HT-29 (cell line): ENCODE data around the gene PTPN9. TPM values are rescaled to one million over a fixed set of nuclear protein-coding genes. Genes with fewer than 3 reads are reported as not detected.
A peak's percentile ranks its signal among the peaks of the same experiment; 100 is the strongest.
"Not testable (repeated sequence)": the region's sequence is repeated elsewhere in the genome, so short reads cannot be mapped to it uniquely, and the experiment has no call there.

Experiments used
- DNase-seq: peaks from one replicate; pipeline ENCODE4 v3.0.0-alpha.2; 2015; ENCODE audit warnings: low spot score
- total RNA-seq: library from RNA; depleted of rRNA; stranded (reverse); fragments of >200 nt; shearing (Covaris generic); gene quantifications from 2 replicates; pipeline ENCODE4 v1.2.3, GENCODE V29; 2014

Gene PTPN9
- total RNA-seq, 1 experiment from 2014 or later: 28.2 TPM

DNA sequence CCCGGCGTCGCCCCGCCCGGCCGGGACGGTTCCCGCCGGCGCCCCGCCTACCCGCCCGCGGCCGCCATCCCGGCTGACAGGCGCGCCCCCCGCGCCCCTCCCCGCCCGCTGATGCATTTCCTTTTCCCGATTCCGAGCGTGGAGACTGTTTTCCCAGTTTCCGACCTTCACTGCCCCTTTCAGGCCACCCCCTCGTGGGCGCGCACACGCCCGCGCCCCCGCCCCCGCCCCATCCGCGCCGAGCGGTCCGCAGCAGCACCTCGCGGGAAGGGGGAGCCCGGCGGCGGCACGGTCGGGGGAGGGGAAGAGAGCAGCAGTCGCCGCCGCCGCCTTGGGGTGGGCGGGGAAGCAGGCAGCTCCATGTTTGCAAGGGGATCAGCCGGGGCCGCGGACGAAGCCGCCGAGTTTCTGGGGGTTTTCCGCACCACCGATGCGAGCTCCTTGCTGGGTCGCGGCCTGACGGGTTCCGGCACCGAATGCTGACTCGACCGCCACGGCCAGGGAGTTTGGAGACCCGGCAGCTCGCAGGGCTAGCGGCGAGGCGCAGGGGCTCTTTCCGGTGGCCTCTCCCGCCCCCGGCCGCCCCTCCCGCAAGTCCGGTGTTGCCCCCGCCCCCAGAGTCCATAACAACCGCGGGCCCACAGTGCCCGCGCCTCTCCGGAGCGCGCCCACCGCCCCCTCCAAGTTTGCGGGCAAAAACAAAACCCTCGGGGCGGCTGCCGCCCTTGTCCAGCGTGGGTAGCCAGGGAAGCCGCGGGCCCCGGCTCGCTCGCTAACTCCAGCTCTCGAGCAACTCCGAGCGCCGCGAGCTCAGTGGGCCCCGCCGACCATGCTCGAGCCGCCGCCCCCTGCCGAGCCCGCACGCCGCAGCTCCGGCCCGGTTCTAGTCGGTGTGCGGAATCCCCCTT lies 124.4 kb downstream of the PTPN9 start:
- peak; percentile 69 for DNase-seq

DNA sequence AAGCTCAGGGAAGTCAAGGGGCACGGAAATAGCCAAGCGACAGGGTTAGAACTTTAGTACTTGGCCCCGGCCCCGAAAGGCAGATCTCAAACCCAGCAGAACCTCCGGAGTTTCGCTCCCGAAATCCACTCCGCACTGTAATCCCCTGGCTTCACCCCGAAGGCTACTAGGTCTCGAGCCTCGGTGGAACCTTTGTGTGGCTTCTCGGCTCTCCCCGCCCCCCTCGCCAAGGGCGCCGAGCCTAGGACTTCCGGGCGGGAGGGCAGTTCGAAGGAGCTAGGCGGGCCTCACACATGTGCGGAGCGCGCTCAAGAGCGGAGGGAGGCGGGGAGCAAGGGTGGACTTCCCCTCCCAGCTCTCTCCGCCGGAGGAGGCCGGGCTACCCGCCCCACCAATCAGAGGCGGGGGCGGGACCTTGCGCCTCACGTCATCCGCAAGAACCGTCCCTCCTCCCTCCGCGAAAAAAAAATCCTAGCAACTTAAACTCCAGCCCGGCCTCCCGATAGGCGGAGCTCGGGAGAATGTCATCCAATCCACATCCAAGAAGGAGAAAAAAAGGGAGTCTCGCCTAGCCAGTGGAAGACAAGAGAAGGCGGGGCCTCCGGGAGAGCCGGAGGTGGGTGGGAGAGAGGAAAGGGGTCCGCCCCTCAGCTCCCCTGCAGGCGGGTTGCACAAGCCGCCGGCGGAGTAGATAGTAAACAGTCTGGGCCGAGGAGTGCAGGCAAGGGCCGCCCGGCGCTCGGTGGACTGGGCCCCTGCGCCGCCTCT lies 125.2 kb downstream of the PTPN9 start:
- DNase-seq: peak; percentile 99

DNA sequence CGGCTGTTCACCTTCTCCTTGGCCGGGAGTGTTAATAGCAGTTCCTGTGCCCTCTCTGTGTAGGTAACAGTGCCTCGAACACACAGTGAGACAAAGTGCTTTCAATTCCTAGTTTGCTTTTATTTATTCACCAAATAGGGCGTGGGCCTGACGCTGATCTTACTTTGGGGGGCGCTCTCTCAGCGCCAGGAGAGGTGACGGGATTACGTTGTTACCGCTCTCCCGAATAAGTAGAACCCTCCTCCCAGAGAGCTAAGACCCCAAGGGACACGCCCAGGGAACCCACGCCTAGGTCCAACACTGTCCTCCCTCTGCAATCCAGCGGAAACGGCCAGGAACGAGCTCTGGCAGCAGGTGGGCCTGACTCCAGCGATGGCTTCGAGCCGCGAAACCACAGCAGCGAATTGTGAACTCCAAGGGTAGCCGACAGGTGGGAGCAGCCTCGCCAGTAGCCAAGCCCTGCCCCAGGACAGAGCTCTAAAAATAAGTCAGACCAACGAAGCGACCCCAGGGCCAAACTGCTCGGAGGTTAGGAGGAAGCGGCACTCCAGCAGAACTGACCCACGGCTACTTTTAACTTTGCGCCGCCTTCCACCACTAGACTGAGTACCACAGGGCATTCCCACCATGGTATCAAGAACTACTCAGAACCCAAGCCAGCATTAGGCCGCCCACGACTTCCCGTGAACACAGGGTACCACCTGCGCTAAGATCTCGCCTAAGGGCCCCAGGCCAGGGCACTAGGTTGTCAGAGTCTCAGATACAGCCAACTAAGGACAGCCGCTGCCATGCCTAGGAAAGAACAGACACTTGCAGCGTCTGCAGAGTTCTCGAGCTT lies 126.0 kb downstream of the PTPN9 start:
- peak; percentile 71 for DNase-seq

DNA sequence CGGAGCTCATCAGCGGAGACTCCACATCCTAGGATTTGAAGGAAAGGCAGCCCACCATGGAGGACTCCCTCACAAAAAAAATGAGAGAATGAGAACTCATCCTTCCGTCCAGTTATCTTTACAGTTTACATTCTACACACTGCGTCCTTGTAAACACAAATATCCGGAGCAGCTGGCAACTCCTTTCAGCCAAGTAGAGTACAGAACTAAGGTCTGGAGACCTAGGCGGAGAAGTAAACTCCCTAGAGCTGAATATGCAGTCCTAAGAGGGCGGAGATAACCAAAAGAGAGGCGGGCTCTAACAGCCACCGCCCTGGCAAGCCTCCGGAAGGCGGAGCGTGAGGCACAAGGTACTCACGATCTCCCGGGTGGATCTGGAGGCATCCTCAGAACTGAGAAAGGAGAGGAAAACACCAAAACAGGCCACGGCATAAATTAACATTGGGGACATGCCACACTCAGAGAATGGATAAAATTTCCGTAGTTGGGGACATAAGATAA lies 126.7 kb downstream of the PTPN9 start:
- peak; percentile 93 for DNase-seq

DNA sequence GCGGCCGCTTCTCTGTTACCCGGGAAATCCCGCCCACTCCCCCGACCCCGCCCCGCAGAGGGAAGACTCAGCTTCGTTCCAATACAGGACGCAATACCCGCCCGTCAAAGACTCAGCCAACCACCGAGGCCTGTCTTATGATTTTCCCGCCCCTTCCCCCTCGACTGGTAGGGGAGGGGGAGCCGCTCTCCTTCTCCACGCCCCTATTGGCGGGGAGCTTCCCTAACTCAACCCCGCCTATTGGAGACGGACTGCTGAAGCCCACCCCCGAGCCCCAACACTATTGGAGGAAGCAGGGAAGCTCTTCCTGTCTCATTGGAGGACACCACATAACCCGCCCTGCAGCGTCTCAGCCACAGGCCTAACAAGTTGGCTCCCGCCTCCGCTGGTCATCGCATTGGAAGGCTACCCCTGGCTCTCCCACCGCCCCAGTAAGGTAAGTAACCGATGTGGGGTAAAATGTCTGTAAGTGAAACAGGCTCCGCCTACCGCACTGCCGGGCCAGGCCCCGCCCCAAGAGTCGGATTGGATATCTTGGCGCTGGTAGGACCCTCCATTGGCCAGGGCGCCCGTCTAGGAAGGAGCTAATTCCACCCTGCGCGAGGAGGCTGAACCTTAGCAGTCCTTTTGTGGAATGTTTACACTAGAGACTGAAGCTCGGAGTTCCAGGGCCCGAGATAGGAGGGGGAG lies 127.3 kb downstream of the PTPN9 start, which contains the start of gene SIN3A:
Gene SIN3A, minus strand, starts transcription at position 17 of the 690 bp plus-strand sequence. CDS start 21,315 bp downstream, outside the sequence.
- DNase-seq: peak; percentile 100

DNA sequence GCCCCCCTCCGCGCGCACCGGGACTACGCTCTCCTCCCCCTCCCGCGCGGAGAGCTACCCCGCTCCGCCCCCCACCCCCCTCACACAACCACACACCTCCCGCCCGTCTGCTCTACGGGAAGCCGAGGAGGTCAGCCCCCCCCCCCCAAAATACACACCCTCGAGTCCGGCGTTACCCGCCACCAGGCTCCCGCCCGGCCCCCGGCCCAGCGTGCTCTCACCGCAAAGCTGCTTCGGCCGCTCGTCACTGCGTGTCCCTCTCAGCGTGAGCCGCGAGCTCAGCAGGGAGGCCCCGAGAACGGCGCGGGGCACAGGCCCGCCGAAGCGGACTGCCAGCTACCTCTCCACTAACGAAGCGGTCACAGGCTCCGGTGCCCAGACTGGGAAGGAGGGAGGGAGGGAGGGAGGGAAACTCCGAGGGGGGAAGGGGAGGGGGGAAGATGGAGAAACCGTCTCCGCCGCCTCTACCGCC lies 127.9 kb downstream of the PTPN9 start:
- no peak for DNase-seq

DNA sequence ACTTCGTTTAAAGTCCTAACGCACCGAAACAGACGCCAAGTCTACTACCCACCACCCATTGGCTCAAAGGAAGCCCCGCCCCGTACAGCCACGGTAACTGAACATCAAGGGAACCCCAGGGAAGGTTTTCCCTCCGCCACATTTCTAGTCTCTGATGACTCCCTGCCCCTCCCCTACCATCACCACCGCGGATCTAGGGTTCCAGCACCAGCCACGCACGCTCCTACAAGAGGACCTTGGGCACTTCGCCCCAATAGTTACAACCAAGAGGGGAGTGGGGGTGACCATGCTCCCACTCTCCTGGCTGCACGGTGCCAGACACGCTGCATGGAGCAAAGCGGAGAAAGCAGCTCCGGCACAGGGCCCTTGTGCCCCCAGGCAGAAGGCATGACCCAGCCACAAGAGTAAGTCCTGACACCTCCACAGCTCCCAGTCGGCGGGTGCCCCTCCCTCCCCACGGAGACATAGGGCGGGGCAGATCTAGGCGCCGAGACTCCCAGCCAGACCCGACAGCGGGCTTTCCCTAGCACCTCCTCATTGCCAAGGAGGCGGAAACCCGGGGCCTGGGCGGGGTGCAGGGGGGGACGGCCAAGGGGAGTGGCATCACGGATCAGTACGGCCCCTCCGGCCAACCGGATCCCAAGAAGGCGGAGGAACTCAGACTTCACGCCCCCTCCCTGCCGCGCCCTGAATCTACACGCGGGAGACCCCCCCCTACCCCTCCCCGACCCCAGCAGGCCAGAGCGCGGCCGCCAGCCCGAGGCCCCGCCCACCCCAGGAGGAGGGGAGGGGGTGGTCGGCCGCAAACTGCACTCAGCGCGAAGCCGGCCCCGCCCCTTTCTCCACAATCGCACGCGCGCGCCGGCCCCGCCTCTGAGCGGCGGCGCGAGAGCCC lies 128.6 kb downstream of the PTPN9 start:
- peak; percentile 98 for DNase-seq

DNA sequence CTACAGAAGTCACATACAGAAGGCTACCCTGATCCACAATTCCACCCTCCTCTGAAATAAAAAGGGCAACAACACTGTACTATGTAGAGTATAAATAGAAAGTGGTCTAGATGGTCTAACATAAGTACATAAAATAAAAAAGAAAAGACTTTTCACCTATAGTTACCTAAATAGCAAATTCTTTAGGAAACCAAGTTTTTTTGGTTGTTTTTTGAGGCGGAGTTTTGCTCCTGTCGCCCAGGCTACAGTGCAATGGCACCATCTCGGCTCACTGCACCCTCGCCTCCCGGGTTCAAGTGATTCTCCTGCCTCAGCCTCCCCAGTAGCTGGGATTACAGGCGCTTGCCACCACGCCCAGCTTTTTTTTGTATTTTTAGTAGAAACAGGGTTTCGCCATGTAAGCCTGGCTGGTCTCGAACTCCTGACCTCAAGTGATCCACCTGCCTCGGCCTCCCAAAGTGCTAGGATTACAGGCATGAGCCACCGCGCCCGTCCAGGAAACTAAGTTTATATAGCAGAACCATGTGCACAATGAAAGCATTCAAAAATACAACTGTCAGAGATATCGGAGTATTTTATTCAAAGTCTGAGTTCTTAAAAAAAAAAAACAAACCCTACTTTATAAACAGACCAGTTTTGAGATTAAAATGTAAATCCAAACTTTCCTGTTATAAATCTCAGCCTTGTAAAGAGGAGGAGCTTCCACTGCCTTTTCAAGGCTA lies 129.4 kb downstream of the PTPN9 start:
- no peak for DNase-seq

DNA sequence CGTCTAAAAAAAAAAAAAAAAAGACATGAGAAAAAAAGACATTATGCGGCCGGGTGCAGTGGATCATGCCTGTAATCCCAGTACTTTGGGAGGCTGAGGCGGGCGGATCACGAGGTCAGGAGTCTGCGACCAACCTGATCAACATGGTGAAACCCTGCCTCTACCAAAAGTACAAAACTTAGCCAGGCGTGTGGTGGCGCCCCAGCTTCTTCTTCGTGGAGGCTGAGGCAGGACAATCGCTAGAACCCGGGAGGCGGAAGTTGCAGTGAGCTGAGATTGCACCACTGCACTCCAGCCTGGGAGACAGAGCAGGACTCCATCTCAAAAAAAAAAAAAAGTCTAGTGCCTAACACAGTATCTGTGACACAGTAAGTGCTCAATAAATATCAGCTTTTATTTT lies 130.9 kb downstream of the PTPN9 start:
- not testable (repeated sequence) for DNase-seq

DNA sequence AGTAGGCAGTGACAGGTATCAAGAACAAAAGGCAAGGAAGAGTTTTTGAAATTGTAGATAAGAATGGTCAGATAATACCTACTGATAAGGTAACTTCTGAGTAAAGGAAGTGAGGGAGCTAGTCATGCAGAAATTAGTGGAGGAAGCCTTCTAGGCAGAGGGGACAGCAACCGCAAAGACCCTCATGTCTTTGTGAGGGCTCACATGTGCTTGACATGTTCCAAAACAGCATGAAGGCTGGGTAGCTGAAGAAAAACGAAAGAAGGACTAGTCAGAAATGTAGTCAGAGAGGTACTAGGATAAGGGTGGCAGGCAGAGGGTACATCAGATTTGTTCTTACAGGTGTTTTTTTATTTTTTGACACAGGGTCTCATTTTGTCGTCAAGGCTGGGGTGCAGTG lies 133.0 kb downstream of the PTPN9 start:
- no peak for DNase-seq

DNA sequence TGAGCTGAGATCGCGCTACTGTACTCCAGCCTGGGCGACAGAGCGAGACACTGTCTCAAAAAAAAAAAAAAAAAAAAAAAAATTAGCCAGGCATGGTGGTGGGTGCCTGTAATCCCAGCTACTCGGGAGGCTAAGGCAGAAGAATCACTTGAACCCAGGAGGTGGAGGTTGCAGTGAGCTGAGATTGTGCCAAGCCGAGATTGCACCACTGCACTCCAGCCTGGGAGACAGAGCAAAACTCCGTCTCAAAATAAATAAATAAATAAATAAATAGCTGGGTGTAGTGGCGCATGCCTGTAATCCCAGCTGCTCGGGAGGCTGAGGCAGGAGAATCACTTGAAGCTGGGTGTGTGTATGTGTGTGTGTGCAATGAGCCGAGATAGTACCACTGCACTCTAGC lies 133.8 kb downstream of the PTPN9 start:
- DNase-seq: not testable (repeated sequence)

DNA sequence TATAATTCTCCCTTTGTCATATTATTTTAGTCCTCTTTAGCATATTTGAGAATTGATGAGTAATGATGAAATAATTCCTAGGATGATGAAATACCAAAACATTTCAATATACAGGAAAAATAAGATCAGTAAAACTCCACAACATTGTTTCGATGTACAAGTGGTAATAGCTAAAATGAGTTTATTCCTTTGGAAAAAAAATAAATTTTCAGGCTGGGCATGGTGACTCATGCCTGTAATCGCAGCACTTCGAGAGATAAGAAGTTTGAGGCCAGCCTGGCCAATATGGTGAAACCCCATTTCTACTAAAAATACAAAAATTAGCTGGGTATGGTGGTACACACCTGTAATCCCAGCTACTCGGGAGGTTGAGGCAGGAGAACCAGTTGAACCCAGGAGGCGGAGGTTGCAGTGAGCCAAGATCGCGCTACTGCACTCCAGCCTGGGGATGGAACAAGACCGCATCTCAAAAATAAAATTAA lies 135.1 kb downstream of the PTPN9 start:
- DNase-seq: not testable (repeated sequence)

DNA sequence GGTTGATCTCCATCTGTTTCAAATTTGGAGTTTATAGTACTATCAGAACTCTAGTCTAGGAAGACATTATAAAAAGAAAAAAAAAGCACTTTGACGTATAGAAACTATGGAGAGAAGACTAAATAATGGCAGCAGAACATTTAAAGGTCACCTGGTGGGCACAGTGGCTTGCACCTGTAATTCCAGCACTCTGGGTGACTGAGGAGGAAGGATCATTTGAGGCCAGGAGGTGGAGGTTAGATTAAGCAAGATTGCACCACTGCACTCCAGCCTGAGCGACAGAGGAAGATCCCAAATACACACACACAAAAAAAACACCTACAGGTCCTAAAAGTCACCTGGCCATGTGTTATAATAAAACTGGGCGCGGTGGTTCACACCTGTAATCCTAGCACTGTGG lies 141.4 kb downstream of the PTPN9 start:
- DNase-seq: no peak

DNA sequence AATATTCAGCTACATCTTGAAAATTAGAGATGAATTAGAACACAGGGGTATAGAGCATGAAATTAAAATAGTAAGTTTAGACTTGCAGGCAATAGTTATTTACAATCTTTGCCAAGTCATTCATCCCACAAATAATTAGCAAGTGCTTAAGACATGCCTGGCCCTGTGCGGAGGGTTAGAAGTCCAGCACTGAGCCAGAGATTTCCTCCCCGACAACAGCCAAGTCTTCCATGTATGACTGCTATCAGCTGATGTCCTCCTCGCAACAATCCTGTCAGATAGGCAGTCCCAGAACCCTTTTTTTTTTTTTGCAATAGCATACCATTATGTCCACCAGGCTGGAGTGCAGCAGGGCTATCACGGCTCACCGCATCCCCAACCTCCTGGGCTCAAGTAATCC lies 142.2 kb downstream of the PTPN9 start:
- DNase-seq: no peak

DNA sequence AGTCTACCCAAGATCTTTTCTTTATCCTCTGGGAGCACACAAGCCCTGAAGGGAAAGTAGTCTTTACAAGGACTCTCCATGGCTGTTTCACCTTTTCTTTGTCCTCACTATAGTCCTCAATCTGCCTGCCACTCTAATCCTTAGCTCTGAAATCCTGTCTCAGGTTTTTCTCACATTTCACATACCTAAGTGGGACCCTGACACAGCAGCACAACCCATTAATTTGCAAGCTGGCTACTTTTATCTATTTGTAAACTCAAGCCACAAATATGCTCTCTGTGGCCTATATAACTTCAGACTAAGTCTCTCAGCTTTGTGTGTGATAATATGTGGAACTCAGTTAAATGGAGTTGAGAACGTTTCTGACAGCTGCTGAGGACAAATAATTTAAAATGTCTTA lies 147.4 kb downstream of the PTPN9 start:
- DNase-seq: no peak

DNA sequence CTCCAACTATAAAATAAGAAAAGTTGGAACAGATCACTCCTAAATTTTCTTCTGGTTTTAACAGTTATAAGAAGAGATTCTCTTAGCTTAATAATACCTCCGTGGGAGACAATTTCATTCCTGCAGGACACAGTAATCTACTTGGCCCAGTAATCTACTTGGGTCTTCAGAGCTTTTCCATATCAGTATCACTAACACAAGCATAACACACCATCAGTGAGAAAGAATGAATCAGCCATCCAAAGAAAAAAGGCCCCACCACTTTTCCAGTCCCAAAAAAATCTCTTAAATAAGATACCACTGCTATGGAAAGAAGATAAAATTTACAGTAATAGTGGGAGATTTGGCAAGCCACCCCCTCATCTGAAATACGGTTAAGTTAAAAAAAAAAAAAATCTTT lies 147.8 kb downstream of the PTPN9 start:
- no peak for DNase-seq

DNA sequence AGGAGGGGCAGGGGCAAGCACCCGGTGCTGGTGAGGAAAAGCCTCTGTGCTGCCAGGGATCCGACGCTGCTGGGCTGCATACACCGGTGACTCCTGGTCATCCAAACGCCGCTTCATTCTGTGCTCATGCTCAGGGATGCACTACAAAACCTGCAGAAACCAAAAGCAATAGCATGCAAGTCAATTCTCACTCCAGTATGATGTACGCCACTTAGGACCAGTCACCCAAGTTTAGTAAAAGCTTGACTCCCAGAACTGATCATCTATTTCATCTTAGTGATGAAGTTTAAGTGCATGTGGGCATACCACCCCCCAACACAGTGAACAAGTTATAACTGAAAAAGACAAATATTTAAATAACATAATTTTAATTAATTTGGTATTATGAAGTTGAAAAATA lies 148.9 kb downstream of the PTPN9 start:
- no peak for DNase-seq

DNA sequence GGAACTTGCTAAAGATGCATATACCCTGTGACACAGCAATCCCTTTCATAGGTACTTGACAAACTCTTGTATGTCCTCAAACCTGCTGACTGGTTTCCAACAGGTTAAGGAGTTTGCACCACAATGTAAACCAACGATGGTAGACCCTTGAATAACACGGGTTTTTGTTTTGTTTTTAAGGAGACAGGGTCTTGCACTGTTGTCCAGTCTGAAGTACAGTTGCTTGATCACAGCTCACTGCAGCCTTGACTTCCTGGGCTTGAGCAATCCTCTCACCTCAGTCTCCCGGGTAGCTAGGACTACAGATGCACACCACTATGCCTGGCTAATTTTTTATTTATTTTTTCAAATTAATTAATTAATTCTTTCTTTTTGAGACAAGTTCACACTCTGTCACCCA lies 151.0 kb downstream of the PTPN9 start:
- no peak for DNase-seq

DNA sequence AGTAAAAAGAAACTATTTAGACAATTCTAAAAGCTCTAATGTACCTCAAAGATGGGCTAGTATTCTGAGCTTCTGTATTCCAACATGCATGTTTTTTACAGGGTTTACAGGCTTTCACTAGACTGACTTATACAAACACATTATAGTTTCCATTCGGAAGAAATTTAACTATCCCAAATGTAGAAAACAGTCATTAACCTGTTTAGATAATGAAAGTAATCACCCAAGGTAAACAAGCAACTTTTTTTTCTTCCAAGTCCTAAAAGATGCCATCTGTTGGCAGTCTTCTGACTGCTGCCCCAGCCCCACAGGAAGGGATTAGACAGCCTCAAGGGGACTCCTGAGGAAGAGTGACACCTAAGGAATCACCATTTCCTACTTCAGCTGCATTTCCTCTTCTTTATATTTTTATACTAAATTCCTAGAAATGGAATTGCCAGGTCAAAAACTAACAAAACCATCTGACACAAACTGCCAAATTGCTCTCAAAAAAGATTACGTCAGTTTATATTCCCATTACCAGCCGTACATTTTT lies 153.1 kb downstream of the PTPN9 start:
- no peak for DNase-seq
